HG03135 (cell line): ENCODE data around the gene CIAO3.
A peak's percentile ranks its signal among the peaks of the same experiment; 100 is the strongest.

ENCODE experiments used
- ATAC-seq: cut with Tn5 transposase; IDR thresholded peaks from one replicate; pipeline ENCODE4 v1.9.1; 2021; ENCODE audit warnings: mild to moderate bottlenecking, moderate library complexity; ENCODE audit not compliant: unreplicated experiment

The CIAO3 gene

DNA sequence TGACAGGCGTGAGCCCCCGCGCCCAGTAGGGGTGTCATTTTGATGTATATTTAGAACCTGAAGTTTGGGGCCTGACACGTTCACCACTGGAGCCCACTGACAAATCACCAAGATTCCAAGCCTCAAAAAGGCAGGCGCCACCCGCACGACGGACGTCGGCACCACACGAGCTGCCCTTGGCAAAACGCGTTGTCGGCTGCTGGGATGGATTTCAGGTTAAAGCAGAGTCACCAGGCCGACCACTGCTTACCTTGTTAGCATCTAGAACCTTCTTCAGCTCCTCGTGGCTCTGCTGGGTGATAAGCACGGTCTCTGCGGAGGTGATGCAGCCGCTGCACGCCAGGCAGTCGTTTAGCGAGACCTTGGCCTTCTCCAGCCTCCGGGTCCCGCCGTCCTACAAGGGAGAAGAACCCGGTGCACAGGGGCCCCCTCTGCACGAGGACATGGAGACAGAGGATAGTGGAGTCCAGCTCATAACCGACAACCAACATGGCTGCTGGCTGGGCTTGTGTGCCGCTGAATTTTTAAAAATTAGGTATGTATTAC, 3.8 kb downstream of the CIAO3 start:
- no peak for ATAC-seq

- ATAC-seq: no peak
These were observed 4.8 kb downstream of the CIAO3 start for GRCh38 chr16:735982-736453.

DNA sequence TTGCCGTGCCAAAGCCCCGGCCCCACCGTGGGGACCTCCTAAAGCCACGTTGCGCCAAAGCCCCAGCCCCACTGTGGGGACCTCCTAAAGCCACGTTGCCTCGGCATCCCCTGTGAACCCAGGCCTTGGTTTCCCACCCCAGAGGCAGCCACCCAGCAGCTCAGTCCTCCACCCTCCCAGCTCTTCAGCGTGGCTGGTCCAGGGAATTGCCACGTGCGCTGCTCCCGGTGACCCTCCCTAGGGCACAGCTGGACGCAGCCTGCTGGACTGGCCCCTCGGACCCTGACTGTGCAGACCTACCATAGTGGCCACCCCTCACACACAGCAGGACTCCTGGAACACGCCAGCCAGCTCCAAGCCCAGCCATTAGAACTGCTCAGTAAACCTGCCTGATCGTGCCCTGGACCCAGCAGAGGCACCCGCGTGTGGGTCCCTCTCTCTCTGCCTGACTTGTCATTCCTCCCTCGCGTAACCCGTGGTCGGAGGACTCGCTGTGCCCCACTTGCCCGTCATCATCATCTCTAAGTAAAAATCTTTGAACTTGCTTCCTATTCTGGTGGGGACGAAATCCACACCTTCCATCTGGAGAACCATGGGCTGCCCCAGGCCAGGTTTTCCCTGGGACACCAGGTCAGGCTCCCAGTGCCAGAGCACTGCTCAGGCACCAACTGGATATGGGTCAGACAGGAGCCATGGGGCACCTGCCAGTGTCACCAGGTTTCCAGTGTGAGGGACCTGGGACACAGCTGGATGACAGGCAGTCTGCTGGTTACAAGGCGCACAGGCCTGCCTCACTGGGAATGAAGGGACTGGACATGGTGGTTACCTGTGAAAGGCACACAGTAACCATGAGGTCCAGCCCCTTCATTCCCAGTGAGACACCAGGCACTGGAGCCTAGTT, 5.6 kb downstream of the CIAO3 start:
- no peak for ATAC-seq

DNA sequence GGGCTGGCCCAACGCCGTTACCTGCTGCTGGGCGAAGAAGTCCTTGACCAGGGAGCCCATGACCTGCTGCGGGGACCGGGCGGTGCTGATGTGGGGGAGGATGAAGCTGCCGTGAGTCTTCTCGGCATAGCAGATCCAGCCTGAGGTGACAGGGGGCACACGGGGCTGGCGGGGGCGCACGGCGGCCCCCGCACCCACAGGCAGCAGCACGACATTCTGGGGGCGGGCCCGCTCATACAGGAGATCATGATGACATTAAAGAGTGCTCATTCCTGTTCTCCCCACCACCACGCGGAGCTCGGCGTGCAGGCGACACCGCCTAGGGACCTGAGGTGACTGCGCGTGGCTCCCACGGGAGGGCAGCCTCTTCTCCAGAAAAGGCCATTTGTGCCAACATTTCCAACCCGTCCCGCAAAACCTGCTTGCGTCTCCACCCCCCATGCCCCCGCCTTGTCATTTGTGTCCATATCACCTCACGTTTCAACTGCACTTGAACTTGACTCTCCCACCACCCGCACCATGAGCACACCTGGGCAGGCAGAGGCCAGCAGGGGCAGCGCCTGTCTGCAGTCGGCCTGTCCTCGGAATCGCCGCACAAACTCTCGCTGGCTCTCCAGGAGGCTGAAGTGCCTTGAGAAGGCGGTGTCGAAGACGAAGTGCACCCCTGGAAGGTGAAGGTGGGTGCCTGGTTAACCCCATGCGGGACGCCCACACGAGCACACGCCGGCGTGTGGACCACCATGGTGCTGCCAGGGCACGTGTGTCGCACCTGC, 6.4 kb downstream of the CIAO3 start:
- no peak for ATAC-seq

DNA sequence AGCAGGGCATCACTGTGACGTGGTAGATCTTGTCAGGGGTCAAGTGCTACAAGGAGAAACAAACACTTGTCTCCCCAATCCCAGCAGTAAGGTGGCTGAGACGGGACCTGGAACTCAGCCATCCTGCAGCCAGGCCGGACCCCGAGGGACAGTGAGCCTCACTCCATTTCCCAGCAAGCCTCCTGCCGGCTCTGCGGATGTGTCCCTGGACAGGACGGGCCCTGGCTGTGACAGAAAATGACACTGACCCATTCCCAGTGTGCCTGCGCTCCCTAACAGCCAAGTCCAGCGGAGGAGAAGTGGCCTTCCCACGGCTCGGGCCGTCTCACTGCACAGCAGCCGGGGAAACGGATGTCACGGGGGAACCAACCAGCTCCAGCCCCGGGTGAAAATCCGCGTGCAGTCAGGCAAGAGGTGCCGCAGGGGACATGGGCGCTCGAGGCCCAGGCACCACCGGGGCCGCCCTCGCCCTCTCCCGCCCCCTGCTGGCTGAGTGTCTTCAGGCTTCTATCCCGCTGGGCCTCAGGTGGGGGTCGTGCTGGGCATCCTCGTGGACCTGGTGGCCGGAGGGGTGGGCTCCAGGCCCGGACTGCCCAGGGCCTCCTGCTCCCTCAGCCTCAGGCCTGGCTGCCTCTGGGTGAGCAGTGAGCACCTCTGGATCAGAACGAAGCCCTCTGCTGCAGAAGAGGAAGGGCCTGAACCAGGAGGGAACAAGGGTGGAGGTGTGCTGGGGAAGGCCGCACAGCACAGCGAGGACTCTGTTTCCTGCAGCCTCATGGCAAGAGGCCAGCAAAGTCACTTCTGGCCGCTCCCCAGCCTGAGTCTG, 7.2 kb downstream of the CIAO3 start:
- no peak for ATAC-seq

- ATAC-seq: no peak
These were observed 7.9 kb downstream of the CIAO3 start for GRCh38 chr16:732936-733335.

GRCh38 chr16:732332-732731, 8.5 kb downstream of the CIAO3 start:
- ATAC-seq: no peak

DNA sequence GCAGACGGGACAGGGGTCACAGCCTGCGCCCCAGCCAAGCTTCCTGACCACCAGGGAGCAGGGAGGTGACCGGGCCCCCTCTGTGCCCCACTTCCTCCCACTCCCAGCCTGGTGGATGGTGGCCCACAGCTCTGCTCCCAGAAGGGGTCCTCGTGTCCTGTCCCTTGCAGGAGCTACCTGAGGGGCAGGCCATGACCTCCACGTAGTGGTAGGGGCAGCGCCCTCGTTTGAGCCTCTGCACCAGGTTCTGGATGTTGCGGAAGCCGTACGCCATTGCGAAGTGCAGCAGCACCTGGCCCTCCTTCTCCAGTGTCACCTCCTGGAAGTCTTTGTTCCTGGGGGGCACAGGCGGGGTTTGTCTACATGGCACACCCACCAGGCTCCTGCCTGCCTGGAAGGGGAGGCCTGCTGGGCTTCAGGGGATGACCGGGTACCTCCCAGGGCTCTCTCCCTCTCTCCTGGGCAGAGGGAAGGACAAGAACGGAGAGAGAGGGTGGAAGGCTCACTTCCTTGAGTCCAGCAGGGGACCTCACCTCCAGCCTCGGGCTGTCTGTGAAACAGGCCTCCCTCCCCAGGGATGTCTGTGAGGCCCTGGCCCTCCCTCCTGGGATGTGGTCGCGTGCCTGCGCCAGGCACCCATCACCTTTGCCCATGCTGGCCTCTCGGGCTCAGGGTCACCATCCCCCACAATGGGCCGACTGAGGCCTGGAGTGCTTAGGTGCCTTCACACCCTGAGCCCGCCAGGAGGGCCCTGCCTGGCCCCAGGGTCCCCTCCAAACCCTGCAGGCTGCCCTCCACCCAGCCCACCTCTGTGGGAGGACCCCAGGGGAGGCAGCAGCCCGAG, 9.9 kb downstream of the CIAO3 start:
- ATAC-seq: no peak

GRCh38 chr16:729768-730665, 10.8 kb downstream of the CIAO3 start:
- ATAC-seq: no peak

- no peak for ATAC-seq
These were observed 11.7 kb downstream of the CIAO3 start for GRCh38 chr16:728890-729744.

DNA sequence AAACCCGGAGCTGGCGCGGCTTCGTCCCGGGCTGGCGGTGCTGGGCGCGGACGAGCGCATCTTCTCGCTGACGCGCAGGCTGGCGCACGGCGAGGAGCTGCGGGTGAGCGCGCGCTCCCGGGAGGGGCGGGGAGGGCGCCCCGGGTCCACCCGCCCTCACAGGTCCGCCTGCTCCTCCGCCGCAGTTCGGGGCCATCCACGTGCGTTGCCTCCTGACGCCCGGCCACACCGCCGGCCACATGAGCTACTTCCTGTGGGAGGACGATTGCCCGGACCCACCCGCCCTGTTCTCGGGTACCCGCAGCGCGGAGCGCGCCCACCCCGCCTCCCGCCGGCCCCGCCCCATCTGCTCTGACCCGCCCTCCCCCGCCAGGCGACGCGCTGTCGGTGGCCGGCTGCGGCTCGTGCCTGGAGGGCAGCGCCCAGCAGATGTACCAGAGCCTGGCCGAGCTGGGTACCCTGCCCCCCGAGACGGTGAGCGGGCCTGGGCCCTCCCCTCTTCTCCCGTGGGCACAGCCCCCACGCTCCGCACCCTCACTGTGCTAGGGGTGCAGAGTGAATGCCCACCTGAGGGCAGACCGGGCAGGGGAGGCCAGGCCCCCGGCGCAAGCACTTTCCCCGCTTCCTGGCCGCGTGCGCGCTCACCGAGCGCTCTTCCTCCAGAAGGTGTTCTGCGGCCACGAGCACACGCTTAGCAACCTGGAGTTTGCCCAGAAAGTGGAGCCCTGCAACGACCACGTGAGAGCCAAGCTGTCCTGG, 12.5 kb downstream of the CIAO3 start:
- peak; percentile 31 for ATAC-seq

GRCh38 chr16:727291-727977, 13.4 kb downstream of the CIAO3 start:
- no peak for ATAC-seq

DNA sequence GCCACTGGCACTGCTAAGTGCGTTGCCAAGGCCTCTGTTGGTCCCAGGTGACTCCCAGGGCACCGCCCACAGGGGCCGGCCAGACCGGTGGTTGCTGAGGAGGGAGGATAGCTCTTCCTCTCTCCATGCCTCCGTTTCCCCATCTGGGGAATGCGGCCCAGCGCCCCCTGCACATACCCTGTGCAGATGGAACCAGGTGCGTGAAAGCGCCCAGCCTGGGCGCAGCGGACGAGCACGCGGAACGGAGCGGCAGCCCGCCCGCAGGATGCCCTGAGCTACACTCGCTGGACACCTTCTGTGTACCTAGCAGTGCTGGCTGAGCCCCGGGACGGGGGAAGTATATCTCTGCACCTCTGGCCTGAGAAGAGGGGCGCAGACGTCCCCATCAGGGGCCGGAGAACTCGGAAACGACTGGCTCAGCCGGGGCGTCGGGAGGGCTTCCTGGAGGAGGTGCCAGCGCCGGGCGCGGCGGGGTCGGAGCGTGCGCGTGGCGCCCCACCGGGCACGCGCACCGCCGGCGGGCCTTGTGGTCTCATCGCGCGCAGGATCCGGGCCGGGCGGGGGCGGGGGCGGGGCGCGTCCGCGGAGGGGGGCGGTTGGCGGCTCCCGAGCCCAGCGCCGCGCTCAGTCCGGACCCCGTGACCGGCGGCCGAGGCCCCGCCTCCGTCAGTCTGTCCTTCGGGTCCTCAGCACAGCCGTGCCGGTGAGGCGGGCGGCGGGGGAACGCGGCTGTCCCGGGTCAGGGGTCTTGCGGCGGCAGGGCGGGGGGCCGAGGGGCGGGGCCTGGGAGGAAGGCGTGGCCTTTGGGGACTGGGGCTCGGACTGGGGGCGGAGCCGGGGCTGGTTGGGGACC, 14.1 kb downstream of the CIAO3 start, which contains the start of the genes CCDC78 and HAGHL:
Gene CCDC78 (minus strand): TSS at position 6 of the 853 bp plus-strand sequence. CDS start 76 bp downstream, outside the sequence.
Gene HAGHL (plus strand): TSS at position 669 of the 853 bp plus-strand sequence. CDS start 404 bp downstream, outside the sequence.
- ATAC-seq: no peak

DNA sequence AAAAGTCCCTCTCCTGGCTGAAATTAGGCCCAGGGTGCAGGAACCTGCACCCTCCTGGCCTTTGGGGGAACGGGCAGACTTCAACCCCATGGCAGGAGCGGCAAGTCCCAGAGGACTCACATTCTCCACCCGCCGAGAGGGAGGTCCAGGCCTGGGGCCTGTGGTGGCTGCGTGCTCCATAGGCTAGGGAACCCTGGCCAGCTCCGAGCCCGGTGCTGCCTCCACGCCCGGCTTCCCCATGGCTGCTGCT, 14.7 kb downstream of the CIAO3 start:
- ATAC-seq: no peak

DNA sequence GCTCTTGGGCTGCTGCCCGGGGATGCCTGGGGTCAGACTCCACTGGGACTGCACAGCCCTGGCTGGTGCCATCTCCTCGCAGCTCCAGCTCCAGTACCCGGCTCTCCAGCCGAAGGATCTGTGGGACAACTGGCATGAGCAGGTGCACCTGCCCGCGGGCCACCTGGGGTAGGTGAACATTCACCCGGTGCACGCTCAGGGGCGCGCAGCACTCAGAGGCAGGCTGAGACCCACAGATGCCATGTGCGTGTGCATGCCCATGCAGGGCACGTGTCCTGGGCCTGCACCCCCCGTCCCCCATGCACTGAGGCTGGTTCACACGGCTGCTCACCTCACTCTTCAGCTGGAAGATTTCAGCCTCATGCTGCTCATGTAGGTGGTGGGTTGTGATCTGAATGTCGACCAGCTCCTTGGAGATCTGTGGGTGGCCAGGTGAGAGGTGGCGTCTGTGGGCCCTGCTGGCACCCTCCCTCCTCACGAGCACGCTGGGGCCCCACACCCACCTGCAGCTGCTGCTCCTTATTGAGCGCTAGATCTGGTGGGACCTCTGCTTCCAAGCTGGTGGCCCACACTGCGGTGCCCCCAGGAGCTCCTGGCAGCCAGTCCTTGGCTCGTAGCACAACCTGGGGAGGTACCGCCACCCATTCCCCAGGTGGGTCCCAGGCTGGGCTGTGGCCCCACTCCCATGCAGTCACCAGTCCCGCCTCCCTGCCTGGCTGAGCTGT, 15.2 kb downstream of the CIAO3 start:
- ATAC-seq: no peak
